A204.1 (cell line): ENCODE measurements around the gene APC2.

ENCODE experiments used
- FAIRE-seq: peaks from 2 replicates; lab custom pipeline; 2012; peaks lifted over from hg19 to GRCh38; lab: Jason Lieb, UNC

Gene APC2

DNA sequence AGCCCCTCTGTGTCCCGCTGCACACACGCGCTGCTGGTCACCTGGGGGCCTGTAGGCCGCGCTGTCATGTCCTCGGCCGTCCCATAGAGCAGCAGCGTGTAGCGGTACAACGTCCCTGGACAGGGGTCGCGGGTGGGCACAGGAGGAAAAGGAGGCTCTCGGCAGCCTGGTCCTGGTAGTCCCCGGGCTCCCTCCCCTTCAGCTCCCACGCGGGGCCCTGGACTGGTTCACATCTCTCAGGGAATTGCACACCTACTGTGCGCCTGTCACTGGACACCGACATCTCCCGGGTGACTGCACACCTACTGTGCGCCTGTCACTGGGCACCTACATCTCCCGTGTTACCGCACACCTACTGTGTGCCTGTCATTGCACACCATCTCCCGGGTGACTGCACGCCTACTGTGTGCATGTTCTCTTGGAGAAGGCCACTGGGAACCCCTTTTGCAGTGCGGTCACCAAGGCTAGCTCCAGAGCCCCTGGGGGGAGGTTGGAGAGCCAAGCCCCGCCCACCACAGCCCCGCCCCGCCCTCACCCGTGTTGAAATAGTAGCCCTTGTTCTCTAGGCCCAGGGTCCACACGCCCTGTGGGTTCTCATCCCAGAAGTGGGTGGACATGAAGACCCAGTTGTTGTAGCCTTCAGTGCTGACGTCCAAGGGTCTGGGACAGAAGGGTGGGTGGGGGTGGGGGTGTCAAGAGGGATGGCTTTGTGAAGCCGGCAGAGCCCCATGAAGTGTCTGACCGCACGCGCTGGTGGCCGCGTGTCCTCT is 32.6 kb downstream of the APC2 start:
- no peak for FAIRE-seq

DNA sequence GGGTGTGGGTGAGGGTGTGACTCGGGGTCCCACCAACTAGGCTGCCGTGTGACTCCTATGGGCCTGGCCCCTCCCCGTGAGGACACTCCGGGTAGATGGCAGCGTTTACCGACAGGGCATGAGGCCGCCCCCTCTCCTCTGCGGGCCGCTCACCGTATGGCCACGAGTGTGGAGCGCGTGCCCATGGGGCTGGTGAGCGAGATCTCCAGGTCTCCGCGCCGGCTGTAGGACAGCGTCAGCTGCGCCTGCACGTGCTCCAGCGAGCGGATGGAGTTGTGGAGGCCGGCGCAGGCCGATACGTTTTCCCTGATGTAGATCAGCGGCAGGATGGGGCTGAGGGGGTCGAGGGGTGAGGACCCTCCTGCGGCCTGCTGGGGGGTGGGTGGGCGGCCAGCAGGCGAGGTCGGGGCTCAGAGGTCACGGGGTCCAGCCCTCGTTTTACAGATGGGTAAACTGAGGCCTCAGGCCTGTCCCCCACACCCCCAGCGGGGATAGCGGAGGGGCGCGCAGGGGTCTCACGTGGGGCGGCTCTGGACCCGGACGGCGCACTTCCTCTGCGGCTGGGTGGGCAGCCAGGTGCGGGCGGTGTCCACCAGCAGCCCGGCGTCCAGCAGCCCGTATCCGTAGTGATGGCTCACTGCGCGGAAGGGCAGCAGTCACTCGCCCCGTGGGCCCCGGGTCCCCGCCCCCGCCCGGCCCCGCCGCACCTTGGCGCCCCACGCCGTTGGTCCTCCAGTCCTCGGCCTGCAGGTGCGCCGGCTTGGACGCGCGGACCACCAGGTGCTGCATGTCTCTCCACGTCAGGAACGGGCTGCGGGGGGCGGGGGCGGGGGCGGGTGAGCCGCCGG is 33.4 kb downstream of the APC2 start:
- FAIRE-seq, result no peak

DNA sequence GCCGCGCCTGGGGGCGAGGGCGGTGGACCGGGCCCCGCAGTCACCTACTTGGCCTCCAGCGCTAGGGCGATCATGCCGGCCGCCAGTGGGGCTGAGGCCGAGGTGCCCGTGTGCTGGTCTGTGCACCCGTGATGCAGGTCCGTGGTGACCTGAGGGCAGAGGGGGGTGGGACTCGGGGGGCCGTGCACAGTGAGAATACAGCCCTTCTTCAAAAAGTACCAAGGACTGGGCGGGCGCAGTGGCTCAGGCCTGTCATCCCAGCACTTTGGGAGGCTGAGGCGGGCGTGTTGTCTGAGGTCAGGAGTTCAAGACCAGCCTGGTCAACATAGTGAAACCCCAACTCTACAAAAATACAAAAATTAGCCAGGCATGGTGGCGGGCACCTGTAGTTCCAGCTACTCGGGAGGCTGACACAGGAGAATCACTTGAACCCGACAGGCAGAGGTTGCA is 34.1 kb downstream of the APC2 start:
- FAIRE-seq, result no peak

DNA sequence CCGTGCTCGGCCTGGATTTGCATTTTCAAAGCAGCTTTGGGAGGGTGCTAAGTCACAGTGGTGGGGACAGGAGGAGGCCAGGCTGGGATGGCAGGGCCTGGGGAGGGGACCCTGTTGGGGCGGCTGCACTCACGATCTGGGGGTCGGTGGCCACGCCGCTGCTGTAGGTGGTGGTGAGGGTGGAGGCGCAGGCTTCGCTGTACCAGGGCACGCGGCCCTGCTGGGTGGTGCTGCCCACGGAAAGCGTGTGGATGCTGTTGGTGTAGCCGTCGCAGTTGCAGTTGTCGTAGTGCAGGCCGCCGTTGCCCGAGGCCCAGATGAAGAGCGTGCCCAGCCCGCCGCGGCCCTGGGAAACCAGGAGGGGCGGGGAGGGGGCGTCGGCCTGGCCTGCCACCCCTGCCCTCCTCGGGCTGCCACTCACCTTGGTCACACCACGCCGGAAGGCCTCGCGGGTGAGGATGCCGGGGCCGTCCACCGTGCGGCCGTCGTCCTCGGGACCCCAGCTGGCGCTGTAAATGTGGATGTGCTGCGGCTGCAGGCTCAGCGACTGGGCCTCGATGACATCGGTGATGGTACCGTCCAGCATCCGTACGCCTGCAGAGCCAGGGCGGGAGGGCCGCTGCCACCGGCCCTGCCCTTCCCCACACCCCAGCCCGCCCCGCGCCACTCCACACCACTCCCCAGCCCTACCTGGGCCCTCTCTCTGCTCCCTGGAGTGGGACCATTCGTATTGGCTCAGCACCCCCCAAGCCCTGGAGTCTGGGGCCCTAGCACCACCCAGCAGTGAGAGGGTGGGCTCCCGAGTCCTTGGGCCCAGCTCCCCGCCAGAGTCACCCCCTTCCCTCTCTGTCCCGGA is 37.0 kb downstream of the APC2 start:
- FAIRE-seq, result no peak

DNA sequence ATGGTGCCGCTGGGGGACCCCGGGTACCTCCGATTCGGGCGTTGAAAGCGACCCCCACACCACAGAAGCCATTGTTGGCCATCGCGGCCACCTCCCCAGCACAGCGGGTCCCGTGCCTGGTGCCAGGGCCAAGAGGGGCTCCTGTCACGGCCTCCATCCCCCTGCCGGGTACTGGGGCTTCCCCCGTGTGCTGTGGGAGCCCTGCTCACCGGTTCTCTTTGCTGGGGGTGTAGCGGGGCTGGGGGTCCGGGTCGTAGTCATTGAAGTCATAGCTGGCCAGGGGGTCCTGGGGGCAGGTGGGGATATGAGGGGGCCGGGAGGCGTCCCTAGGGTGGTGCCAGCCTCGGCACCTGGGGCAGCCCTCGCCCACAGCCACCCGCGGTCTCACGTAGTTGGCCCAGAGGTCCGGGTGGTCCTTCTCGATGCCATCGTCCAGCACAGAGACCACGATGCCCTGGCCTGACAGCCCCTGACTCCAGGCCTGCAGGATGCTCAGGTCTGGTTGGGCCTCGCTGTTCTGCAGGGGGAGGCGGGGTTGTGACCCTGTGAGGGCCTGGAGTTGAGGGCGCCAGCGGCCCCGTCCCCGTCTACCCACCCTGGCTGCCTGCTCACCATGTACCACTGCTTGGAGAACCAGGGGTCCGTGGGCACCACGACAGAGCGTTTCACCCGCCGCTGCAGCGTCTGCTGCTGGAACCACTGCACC is 37.8 kb downstream of the APC2 start:
- no peak for FAIRE-seq

DNA sequence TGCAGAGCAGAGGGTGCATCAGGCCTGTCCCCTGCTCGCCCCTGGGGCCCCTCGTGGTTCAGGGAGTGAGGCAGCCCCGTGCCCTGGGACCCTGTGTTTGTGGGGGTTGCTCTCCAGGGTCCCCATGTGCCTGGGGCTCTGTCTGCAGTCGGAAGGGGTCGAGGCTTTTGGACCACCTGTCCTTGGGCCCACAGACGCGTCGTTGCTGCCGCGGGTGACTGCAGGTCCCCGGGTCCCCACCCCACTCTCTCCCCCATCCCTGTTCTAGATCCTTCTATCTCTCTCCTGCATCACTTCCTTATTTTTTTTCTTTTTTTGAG is 38.3 kb downstream of the APC2 start:
- no peak for FAIRE-seq

DNA sequence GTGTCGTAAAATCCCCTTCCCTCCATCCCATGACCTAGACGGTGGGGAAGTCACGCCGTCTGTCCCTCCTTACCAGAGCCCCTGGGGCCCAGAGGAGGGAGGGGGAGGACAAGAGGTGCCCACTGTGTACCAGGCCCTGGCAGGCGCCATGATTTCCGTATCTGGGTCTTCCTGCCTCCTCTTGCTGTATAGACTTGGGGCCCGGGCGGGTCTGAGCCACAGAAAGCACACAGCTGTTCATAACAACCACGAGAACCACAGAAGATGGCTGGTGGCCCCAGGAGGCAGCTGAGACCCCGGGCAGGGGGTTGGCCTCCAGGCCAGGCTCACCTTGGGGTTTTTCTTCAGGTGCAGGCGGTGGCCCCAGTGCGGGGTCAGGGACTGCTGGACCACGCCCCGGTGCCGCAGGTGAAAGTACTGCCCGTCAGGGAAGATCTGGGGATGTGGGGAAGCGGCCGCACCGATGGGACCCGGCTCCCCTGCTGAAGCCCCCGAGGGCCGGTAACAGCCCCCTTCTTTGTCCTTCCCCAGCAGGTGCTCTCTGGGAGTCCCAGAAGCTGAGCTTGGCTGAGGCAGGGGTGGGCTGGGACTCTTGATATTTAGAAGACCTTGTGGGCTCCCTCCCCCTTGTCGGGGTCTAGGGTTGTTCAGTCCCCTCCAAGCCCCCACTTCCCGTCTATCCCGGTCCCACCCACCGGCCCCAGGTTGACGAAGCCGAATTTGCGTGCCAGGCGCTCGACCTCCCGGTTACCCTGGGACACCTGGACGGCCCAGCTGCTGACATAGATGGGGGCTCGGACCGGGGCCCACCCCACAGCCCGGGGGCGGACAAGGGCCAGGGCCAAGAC is 39.8 kb downstream of the APC2 start:
- no peak for FAIRE-seq

DNA sequence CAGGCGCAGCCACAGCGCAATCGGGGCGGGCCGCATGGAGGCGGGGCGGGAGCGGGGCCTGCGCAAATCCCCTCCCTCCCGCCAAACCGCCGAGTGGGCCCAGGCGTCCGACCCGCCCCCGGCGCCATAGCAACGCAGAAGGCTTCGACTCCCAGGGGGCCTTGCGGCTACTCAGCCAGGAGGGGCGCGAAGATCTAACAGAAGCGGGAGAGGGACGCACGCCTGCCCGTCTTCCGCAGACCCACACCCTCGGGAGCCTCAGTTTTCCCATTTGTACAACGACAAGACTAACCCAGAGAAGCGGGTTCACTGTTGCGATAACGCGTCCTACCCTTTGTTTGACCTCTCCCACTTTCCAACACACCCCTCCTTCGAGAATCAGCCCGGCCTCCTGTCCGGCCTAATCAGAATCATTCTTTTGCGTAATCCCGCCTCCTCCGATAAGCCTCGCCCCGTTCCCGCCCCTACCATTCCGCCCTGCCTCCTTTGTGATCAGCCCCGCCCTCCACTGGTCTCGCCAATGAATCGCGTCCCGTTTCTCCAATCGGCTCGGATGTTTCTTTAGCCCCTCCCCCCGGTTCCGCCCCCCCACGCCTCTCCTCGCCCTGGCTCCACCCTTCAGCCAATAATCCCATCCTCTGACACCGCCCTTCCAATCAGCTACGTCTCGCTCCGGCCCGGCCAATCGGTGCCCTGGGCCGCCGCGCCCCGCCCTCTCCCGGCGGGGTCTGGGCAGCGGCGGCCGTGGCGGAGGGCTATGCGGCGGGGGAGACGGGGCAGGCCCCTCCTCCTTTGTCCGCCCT is 40.6 kb downstream of the APC2 start, which contains the start of gene PCSK4:
Gene PCSK4, minus strand, starts transcription at position 40 of the 803 bp plus-strand sequence. Its CDS starts 4 bp downstream, at position 36.
- FAIRE-seq, result peak; percentile 98

DNA sequence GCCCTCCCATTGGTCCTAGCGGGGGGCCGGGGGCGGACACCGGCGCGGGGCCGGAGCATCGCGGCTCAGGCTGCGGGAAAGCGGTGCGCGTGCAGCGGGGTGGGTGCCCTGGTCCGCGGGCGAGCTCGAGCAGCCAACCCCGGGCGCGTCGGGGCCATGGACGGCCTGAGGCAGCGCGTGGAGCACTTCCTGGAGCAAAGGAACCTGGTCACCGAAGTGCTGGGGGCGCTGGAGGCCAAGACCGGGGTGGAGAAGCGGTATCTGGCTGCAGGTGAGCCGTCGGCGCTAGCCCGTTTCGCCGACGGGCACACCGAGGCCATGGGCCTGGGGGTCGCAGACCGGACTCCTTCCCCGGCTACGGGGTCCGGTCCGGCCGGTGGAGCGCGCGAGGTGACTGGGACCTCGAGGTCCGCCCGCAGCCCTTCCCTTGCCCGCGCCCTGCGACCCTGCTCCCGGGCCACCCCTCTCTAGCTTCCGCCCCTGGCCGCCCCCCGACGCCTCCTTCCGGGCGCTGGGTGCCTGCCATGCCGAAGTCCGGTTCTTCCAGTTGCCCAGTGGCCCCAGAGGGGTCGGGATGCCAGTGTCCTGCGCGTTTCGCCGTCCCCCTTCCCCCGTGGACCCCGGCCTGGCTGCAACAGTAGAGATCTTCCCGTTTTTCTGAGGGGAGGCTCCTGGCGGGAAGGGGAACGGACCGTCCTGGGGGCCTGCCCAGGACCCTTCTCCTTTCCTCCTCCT is 41.4 kb downstream of the APC2 start, which contains the start of gene REEP6:
Gene REEP6, plus strand, starts transcription at position 68 of the 735 bp plus-strand sequence. Its CDS starts 89 bp downstream, at position 157.
- no peak for FAIRE-seq

DNA sequence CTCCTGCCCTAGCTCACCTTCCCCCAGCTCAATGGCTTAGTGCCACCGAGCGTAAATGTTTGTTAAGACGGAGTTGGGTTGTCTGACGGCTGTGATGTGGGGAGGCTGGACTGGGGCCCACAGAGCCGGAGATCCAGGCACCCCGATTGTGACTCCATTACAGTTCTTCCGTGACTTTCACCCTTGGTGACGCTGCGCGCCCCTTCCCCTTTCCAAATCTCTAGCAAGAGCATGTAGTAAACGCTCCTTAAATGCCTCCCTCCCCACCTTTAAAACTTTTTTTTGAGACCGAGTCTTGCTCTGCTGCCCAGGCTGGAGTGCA is 41.9 kb downstream of the APC2 start:
- no peak for FAIRE-seq

DNA sequence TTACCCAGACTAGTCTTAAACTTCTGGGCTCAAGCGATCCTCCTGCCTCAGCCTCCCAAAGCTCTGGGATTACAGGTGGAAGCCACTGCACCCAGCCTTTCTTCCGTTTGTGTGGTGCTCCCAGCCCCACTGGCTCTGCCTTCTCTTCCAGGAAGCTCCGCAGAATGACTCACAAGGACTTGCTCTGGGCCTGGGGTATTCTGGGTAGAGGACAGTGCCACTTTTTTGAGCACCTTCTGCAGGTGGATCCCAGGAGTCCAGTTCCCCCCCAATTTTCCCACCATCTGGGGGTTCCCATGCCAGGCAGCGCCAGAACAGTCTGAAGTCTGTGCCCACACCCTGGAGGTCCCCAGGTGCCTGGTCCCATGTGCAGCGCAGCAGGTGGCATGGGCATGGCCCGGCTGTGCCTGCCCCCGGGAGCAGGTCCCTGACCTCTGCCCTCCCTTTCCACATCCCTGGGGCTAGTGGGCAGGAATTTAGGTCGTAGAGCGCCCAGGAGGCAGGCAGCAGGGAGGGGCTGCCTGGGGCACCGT is 42.6 kb downstream of the APC2 start:
- no peak for FAIRE-seq

DNA sequence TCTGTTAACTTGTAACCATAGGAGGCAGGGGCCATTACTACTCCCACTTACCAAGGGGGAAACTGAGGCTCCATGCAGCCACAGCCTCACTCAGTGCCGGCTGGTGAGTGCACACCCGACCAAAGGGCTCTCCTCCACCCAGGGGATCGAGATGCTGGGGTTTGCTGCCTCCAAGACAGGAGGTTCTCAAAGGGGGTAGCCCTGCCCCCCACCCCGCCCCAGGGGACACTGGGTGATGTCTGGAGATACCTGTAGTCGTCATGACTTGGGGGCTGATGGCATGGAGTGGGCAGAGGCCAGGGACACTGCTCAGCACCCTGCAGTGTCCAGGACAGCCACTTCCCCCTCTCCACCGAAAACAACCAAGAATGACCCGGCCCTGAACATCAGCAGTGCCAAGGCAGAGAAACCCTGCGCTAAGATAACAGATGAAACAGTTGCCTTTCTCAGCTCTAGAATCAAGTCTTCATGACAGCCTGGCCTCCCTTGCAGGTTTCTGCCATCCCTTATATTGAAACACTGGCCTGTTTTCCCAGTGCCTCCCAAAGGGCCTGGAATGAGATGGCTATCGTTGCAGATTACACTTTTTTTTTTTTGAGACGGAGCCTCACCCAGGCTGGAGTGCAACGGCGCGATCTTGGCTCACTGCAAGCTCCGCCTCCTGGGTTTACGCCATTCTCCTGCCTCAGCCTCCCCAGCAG is 44.3 kb downstream of the APC2 start:
- no peak for FAIRE-seq

DNA sequence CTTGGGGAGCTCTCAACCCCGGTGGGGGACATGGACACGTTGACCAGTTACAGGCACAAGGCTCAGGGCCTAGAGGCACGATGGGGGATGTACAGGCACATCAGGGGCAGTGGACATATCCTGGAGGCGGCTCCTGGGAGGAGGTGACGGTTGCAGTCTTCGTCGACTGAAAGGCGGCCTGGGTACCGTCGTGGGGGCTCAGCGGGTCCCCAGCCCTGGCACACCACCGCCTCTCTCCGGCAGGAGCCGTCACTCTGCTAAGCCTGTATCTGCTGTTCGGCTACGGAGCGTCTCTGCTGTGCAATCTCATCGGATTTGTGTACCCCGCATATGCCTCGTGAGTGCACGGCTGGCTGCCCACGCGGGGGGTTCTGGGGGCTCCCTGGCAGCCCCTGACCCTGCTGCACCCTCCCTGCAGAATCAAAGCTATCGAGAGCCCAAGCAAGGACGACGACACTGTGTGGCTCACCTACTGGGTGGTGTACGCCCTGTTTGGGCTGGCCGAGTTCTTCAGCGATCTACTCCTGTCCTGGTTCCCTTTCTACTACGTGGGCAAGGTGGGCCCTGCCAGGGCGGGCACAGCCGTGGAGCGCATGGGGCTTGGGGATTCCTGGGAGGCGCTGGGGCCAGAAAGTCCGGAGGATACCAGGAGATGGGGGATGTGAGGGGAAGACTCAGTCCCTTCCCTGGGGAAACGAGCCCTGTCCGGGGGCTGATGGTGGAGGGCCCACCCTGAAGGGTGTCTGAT is 45.3 kb downstream of the APC2 start:
- FAIRE-seq, result no peak

DNA sequence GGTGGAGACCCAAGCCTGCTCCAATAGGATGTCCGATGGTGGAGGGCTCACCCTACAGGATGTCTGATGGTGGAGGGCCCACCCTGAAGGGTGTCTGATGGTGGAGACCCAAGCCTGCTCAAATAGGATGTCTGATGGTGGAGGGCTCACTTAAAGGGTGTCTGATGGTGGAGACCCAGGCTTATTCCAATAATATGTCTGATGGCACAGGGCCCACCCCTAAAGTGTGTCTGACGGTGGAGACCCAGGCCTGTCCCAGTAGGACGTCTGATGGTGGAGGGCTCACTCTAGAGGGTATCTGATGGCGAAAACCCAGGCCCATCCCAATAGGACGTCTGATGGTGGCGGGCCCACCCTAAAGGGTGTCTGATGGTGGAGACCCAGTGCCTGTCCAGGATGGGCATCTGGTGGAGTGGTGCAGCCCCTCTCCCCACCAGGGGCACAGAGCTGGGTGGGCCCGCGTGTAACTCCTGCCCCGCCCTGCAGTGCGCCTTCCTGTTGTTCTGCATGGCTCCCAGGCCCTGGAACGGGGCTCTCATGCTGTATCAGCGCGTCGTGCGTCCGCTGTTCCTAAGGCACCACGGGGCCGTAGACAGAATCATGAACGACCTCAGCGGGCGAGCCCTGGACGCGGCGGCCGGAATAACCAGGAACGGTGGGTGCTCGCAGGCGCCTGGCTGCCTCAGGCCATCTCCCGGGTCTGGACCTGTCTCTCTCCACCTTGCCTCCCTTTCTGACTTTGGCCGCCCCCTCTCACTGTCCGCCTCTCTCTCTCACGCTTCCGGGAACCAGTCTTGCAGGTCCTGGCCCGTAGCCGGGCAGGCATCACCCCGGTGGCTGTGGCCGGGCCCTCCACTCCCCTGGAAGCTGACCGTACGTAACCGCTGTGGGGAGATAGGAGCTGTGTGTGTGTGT is 46.1 kb downstream of the APC2 start:
- no peak for FAIRE-seq

DNA sequence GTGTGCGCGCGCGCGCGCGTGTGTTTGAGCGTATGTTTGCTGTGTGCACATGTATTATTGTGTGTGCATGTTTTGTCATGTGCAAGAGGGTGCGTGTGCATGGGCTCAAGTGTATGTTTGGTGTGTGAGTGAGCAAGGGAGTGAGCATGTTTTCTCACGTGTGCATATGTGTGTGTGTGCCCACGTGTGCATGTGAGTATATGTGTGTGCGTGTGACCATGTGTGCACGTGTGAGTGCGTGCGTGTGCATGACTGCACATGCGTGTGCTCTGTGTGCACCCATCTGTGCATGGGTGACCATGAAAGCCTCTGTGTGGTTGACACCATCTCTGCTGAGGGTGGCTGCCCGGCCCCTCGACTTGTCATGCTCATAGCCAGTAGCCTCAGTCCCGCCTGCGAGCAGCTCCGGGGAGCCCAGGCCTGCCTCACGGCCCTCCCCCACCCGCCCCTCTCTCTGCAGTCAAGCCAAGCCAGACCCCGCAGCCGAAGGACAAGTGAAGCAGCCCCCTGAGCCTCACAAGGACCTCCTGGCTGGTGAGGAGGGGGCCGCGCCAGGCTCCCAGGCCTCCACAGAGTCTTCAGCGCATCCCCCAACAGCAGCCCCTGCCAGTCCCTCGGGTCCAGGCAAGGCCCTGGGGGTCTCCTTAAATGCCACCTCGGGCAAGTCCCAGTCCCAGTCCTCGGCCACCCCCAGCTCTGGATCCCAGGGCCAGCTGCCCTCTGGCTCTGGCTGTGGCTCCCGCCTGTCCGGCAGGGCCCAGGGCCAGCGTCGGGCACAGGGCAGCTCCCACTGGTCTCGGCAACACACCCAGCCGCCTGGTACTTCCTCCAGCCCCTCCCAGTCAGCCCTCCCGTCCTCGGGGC is 47.0 kb downstream of the APC2 start:
- no peak for FAIRE-seq
